NB4 (cell line): ENCODE results near the gene RNU1-2.
"Not testable (repeated sequence)": the region's sequence is repeated elsewhere in the genome, so short reads cannot be mapped to it uniquely, and the experiment has no call there.

Source experiments
- POLR2A ChIP-seq: IDR thresholded peaks from 2 replicates; pipeline ENCODE4 v1.6.1; 2011; ENCODE audit warnings: mild to moderate bottlenecking; ENCODE audit not compliant: insufficient read length; ENCODE audit errors: extremely low read depth
- TF ChIP-seq, protein P1 (sequence below): IDR thresholded peaks from one replicate; pipeline ENCODE4 v1.5.1; 2012; ENCODE audit warnings: low read depth, low read length

DNA sequence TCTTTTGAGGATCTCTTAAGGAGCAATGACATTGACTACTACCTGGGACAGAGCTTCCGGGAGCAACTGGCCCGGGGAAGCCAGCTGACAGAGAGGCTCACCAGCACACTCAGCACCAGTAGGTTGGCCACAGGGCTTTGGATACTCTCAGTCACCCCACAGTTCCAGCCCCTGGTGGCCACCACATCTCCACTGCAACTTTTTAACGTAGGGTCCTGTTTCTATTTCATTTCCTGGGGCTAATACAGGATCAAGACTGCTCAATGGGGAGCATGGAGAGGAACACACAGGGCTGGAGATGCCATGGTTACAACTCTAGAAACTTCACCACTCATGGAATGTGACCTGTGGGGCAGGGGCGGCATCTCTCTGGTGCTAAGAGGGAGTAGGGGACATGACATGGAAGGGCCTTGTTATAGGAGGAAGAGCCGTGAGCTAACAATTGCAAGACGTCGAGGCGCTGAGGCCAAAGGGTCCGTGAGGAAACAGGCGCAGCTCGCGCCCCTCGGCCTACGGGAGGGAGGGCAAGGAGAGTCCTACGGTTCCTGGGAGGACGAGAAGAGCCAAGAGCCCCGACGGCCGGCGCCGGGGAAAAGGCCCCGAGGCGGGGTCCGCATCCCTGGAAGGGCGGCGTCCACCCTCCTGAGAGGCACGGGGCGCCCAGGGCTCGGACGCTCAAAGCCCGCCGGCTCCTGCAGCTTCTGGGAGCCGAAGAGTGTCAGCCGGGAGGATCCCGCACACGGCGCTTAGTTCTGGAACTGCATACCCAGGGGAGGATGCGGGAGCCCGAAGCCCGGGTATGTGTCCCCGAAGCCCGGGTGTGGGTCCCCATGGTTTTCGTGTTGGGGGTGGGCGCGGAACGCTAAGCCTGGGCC, 36.4 kb upstream of the RNU1-2 start:
- TF ChIP-seq, protein P1, sequence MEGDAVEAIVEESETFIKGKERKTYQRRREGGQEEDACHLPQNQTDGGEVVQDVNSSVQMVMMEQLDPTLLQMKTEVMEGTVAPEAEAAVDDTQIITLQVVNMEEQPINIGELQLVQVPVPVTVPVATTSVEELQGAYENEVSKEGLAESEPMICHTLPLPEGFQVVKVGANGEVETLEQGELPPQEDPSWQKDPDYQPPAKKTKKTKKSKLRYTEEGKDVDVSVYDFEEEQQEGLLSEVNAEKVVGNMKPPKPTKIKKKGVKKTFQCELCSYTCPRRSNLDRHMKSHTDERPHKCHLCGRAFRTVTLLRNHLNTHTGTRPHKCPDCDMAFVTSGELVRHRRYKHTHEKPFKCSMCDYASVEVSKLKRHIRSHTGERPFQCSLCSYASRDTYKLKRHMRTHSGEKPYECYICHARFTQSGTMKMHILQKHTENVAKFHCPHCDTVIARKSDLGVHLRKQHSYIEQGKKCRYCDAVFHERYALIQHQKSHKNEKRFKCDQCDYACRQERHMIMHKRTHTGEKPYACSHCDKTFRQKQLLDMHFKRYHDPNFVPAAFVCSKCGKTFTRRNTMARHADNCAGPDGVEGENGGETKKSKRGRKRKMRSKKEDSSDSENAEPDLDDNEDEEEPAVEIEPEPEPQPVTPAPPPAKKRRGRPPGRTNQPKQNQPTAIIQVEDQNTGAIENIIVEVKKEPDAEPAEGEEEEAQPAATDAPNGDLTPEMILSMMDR = not testable (repeated sequence)
- not testable (repeated sequence) for TF ChIP-seq POLR2A
